Muscle of leg (tissue), 11 donors: ENCODE measurements around the gene LAMA2. TPM values are rescaled to one million over a fixed set of nuclear protein-coding genes. Genes with fewer than 3 reads are reported as not detected.

Experiments used
- DNase-seq: peaks from one replicate; pipeline ENCODE4 v3.0.0; 2013
- H3K27ac ChIP-seq: one replicate; pipeline ENCODE4 v1.5.1; 2013; ENCODE audit warnings: mild to moderate bottlenecking, low read length, control low read depth
- H3K27me3 ChIP-seq: one replicate; pipeline ENCODE4 v1.6.1; 2013; ENCODE audit warnings: low read length; ENCODE audit not compliant: control insufficient read depth, insufficient read depth
- H3K36me3 ChIP-seq: one replicate; pipeline ENCODE4 v1.6.1; 2013; ENCODE audit warnings: low read length; ENCODE audit not compliant: control insufficient read depth, insufficient read depth
- H3K4me1 ChIP-seq: one replicate; pipeline ENCODE4 v1.6.1; 2013; ENCODE audit warnings: low read length; ENCODE audit not compliant: control insufficient read depth, insufficient read depth
- H3K4me3 ChIP-seq: one replicate; pipeline ENCODE4 v1.5.1; 2013; ENCODE audit warnings: low read length, control low read depth
- H3K9me3 ChIP-seq: replicated peaks from 2 replicates; pipeline ENCODE4 v1.6.1; 2013; ENCODE audit warnings: low read depth, low read length; ENCODE audit not compliant: control insufficient read depth
- WGBS: methylation state at CpG from one replicate; pipeline ENCODE4 v1.1.5; 2013; ENCODE audit warnings: missing lambda C conversion rate; ENCODE audit not compliant: insufficient coverage; 5-methylcytosine and 5-hydroxymethylcytosine counted together
- polyA plus RNA-seq, 8 donors: library from polyadenylated mRNA; unstranded; fragments of 120-200 nt; gene quantifications; one replicate each; pipeline versions ENCODE4 v1.2.1 to v1.2.3, GENCODE V29; 2013; ENCODE audit warnings: inconsistent platforms in 1 of 8, low replicate concordance in 1 of 8; ENCODE audit not compliant: insufficient read length in 8 of 8, insufficient read depth in 1 of 8
- total RNA-seq: library from RNA; stranded (reverse); fragments of 120-200 nt; gene quantifications from one replicate; pipeline ENCODE4 v1.2.4, GENCODE V29; 2013

Gene LAMA2
- total and polyA plus RNA-seq, 9 donors, result 105 to 165 (median 140) TPM

DNA sequence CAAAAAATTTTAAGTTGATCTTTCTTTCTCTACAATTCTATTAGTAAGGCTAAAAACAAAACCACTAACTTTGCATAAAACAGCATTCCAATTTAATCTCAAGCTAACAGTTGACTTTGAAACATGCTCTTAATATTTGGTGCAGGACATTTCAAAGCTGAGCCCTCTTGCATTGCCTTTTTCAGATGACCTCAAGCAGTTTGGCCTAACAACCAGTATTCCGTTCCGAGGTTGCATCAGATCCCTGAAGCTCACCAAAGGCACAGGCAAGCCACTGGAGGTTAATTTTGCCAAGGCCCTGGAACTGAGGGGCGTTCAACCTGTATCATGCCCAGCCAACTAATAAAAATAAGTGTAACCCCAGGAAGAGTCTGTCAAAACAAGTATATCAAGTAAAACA is 633.1 kb downstream of the LAMA2 start:
- no peak for DNase-seq
- Histone ChIP-seq H3K4me1 (no peaks in the 10 kb centered on the region), H3K9me3 (no peaks in the 10 kb centered on the region), H3K27ac (no peak overlapping the region), H3K4me3 (no peak overlapping the region), H3K27me3 (no peaks in the 10 kb centered on the region), H3K36me3 (peaks cover 13% of the 10 kb centered on the region)
- 93% methylated on average over 2 of the region's 3 CpGs for WGBS

DNA sequence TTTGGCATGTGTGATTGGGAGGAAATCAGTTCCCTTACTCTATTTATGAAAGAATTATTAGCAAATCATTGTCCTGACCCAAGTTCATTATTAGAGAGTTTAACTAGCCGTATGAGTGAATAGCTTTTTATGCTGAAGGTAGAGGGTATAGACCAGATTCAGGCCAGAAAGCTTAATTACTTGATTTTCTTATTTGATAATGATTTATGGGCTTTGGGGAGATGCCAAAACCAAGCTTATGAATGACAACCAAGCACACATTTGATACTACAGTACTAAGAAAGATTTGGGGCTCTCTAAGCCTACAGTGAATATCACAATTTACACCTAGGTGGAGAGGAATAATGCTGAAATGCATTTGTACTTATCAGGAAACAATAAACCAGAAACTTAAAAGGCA is 633.8 kb downstream of the LAMA2 start:
- WGBS, result no CpG with 5 or more reads among the region's 1 CpG
- H3K36me3 ChIP-seq, result peaks cover 13% of the 10 kb centered on the region

GRCh38 chr6:129517288-129517687 is 634.4 kb downstream of the LAMA2 start:
- no peak overlapping the region for H3K27ac ChIP-seq
- H3K27me3 ChIP-seq, result no peaks in the 10 kb centered on the region
- DNase-seq, result no peak
- peaks cover 10% of the 10 kb centered on the region for H3K36me3 ChIP-seq
- no peaks in the 10 kb centered on the region for H3K4me1 ChIP-seq
- WGBS, result no CpG with 5 or more reads among the region's 2 CpGs
- no peak overlapping the region for H3K4me3 ChIP-seq
- H3K9me3 ChIP-seq, result no peaks in the 10 kb centered on the region

More for the DNA sequence above, 633.8 kb downstream of the LAMA2 start:
- Histone ChIP-seq H3K4me3 (no peak overlapping the region), H3K27ac (no peak overlapping the region), H3K27me3 (no peaks in the 10 kb centered on the region), H3K4me1 (no peaks in the 10 kb centered on the region), H3K9me3 (no peaks in the 10 kb centered on the region)
- no peak for DNase-seq

DNA sequence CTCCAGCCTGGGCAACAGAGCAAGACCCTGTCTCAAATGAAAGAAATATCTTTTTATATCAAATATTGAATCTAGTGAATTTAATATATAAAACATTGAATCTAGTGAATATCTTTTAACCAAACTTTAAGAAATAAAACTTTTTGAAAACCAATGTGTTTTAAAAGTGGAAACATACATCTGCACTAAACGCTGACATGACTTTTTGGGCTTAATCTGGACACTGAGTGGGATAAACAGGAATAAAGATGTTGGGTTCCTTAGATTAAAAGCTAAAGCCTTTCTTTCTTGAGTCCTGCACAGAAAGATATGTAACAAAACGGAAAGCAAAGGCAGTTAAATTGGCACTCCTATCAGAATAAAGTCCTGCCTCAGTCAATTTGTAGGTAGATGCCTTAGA is 636.8 kb downstream of the LAMA2 start:
- Histone ChIP-seq H3K27ac (no peak overlapping the region), H3K4me1 (no peaks in the 10 kb centered on the region), H3K27me3 (no peaks in the 10 kb centered on the region), H3K36me3 (peaks cover 2% of the 10 kb centered on the region), H3K4me3 (no peak overlapping the region), H3K9me3 (no peaks in the 10 kb centered on the region)
- no peak for DNase-seq
- WGBS, result 100% methylated on average over 1 of the region's 2 CpGs

DNA sequence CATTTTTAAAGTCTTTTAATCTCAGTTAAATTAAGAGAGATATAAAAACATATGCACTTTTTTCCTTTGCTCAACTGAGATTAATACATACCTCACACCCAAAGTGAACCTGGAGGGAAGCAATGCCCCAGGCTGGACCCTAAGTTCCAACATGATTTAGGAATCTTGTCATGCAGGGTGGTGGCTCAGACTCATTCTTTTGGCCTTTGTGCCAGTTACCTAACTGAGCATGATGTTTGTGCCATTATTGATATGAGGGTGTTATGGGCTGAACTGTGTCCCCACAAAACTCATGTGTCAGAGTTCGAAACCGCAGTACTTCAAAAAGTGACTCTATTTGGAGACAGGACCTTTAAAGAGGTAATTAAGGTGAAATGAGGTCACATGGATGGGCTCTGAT is 639.0 kb downstream of the LAMA2 start:
- WGBS, result 50% methylated on average over 2 of the region's 2 CpGs
- Histone ChIP-seq H3K9me3 (no peaks in the 10 kb centered on the region), H3K4me1 (no peaks in the 10 kb centered on the region), H3K27me3 (no peaks in the 10 kb centered on the region), H3K27ac (no peak overlapping the region), H3K4me3 (no peak overlapping the region), H3K36me3 (peaks cover 2% of the 10 kb centered on the region)
- DNase-seq, result no peak

- DNase-seq, result no peak
- Histone ChIP-seq H3K27me3 (no peaks in the 10 kb centered on the region), H3K4me1 (no peaks in the 10 kb centered on the region), H3K4me3 (no peak overlapping the region), H3K27ac (no peak overlapping the region), H3K9me3 (no peaks in the 10 kb centered on the region), H3K36me3 (no peaks in the 10 kb centered on the region)
- no CpG with 5 or more reads among the region's 4 CpGs for WGBS
These were observed 640.9 kb downstream of the LAMA2 start for GRCh38 chr6:129523816-129524215.

DNA sequence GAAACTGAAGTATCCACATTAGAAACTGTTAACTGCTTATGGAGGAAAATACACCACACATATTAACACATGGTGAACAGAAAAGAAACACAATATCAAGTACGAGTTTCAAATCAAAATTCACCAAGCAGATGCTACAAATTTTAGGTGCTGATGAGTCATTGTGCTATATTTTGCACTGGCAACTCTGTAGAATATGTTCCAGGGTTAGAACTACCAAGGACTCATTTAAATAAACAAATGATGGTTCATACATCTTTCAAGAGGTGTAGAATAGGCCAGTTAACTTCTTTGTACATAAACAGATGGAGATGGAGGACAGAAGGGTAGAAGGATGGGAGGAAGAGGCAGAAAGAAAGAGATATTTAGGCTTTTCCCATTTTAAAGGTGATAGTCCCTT is 642.1 kb downstream of the LAMA2 start:
- no CpG with 5 or more reads among the region's 1 CpG for WGBS
- H3K4me3 ChIP-seq, result no peak overlapping the region
- H3K9me3 ChIP-seq, result no peaks in the 10 kb centered on the region
- no peaks in the 10 kb centered on the region for H3K27me3 ChIP-seq
- no peaks in the 10 kb centered on the region for H3K36me3 ChIP-seq
- no peak overlapping the region for H3K27ac ChIP-seq
- DNase-seq, result no peak
- H3K4me1 ChIP-seq, result no peaks in the 10 kb centered on the region

DNA sequence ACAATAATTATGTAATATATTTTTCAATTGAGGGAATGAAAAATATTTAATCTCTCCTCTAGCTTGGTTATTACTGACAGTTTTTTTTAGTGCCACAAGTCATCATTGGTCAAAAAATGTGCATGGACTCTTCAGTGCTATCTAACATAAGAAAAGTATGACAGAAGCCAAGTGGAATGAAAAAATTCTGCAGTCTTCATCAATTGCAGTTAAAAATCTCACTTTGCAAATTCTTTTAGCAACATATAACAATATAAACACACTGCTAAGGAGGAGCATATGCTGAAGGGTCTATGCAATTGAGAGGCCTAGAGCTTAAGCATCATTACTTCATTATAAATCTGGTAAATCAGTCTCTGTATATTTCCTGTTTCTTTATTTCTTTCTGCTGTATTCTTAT is 652.0 kb downstream of the LAMA2 start:
- Histone ChIP-seq H3K36me3 (no peaks in the 10 kb centered on the region), H3K4me1 (no peaks in the 10 kb centered on the region), H3K27me3 (no peaks in the 10 kb centered on the region), H3K9me3 (peaks cover 3% of the 10 kb centered on the region), H3K27ac (no peak overlapping the region), H3K4me3 (no peak overlapping the region)
- DNase-seq, result no peak

- Histone ChIP-seq H3K36me3 (no peaks in the 10 kb centered on the region), H3K9me3 (peaks cover 3% of the 10 kb centered on the region), H3K27ac (no peak overlapping the region), H3K4me3 (no peak overlapping the region), H3K4me1 (no peaks in the 10 kb centered on the region), H3K27me3 (no peaks in the 10 kb centered on the region)
- no peak for DNase-seq
These were observed 653.3 kb downstream of the LAMA2 start for GRCh38 chr6:129536271-129536670.

GRCh38 chr6:129539032-129539431 is 656.1 kb downstream of the LAMA2 start:
- DNase-seq, result no peak
- 40% methylated on average over 1 of the region's 2 CpGs for WGBS

DNA sequence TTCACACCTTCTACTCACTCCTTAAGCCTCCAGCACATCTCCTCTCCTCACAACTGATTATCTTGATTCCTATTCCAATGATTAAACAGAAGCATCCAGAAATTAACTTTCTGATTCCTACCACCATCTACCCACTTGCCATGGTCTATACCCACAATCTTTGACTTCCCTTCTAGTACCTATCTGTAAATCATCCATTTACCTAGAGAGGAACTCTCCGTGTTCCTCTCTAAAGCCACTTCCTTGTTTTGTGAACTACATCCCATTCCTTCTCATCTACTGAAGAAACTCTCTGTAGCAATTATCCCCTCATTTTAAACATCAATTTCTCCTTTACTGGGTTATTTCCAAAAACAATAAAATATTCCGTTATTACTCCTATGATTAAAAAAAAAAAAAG is 659.8 kb downstream of the LAMA2 start:
- no peaks in the 10 kb centered on the region for H3K27me3 ChIP-seq
- no peak overlapping the region for H3K27ac ChIP-seq
- no peak for DNase-seq
- H3K4me1 ChIP-seq, result no peaks in the 10 kb centered on the region
- peaks cover 7% of the 10 kb centered on the region for H3K9me3 ChIP-seq
- WGBS, result 87% methylated on average over 1 of the region's 2 CpGs
- H3K4me3 ChIP-seq, result no peak overlapping the region
- no peaks in the 10 kb centered on the region for H3K36me3 ChIP-seq

More at GRCh38 chr6:129539032-129539431, 656.1 kb downstream of the LAMA2 start:
- Histone ChIP-seq H3K4me1 (no peaks in the 10 kb centered on the region), H3K9me3 (no peaks in the 10 kb centered on the region), H3K36me3 (no peaks in the 10 kb centered on the region), H3K27ac (no peak overlapping the region), H3K4me3 (no peak overlapping the region), H3K27me3 (no peaks in the 10 kb centered on the region)
